ENCODE data around the gene CD5L. TPM values are rescaled to one million over a fixed set of nuclear protein-coding genes. Genes with fewer than 3 reads are reported as not detected.

CD5L gene
- total and polyA plus RNA-seq, 2 donors (not counting 1 experiment from before 2014, with no cell fraction given) = 0.17 TPM; not detected in 1

DNA sequence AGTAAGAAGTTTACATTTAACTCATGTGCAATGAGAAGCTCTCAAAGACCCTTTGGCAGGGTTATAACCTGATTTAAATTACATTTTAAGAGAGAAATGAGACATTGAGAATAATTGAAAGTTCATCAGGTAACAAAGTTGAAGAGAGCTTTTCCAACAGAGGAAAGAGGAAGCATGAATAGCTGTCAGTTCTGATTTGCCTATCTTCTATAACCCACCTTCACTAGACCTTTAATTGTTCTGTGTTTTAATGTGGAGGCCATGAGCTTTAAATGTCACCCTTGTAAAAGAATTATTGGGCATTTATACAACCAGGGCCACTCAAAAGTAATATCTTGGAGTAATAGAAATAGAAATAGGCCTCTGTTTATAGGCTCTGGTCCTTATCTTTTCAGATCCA lies 12.4 kb downstream of the CD5L start:
- H3K27ac Mint-ChIP-seq = no peak overlapping the region
- Histone ChIP-seq H3K27me3 (replicated peaks in 1 of 4; ENCODE audit: control extremely low read depth in 1 of 4, control insufficient read depth in 3 of 4, insufficient read depth in 4 of 4, low read length in 3 of 4) (no peaks in the 10 kb centered on the region), H3K9me3 (ENCODE audit: control extremely low read depth in 1 of 3, control insufficient read depth in 2 of 3, insufficient read depth in 1 of 3, low read length in 2 of 3) (no peaks in the 10 kb centered on the region), H3K4me2 (replicated peaks; ENCODE audit: low read depth, low read length, poor library complexity, severe bottlenecking) (peak overlapping the region; percentile 51), H4K20me1 (ENCODE audit: control insufficient read depth, insufficient read depth, low read length, poor library complexity, severe bottlenecking) (no peaks in the 10 kb centered on the region), H3K4me3 (ENCODE audit: control extremely low read depth in 1 of 5, extremely low read depth in 1 of 5, insufficient read depth in 1 of 5, low read depth in 2 of 5, low read length in 4 of 5) (peak overlapping the region in 1 of 5 experiments; percentile 9), H3K9ac (ENCODE audit: low read length) (no peak overlapping the region), H3K27ac (ENCODE audit: low read length in 2 of 2) (no peak overlapping the region), H3K79me2 (ENCODE audit: control insufficient read depth, insufficient read depth, low read length) (peaks cover 18% of the 10 kb centered on the region), H3K36me3 (replicated peaks in 1 of 2; ENCODE audit: control extremely low read depth in 1 of 2, control insufficient read depth in 1 of 2, extremely low read depth in 1 of 2, insufficient read depth in 2 of 2, low read length in 1 of 2) (no peaks in the 10 kb centered on the region), H2AFZ (ENCODE audit: insufficient read depth, low read depth, low read length, poor library complexity, severe bottlenecking) (peak overlapping the region; percentile 26), H3K4me1 (ENCODE audit: control insufficient read depth in 2 of 2, insufficient read depth in 2 of 2, low read length in 2 of 2) (peaks cover 28 to 31% of the 10 kb centered on the region in 2 donors)
- peak; percentile 54 for ATAC-seq (ENCODE audit: low read depth)
- H3K4me3 Mint-ChIP-seq = no peak overlapping the region
- POLR2A ChIA-PET = interaction anchor here (0.9 to 1.7 kb wide), 2 partner anchors 8 to 10 kb away, joined by 3 to 4 read pairs; partner anchors contain the start of gene FCRL1
- no peak for TF ChIP-seq EZH2 (IDR thresholded peaks at IDR 0.05; ENCODE audit: borderline replicate concordance, insufficient read depth, low read depth, low read length, poor library complexity, severe bottlenecking)
- TF ChIP-seq, protein P1, sequence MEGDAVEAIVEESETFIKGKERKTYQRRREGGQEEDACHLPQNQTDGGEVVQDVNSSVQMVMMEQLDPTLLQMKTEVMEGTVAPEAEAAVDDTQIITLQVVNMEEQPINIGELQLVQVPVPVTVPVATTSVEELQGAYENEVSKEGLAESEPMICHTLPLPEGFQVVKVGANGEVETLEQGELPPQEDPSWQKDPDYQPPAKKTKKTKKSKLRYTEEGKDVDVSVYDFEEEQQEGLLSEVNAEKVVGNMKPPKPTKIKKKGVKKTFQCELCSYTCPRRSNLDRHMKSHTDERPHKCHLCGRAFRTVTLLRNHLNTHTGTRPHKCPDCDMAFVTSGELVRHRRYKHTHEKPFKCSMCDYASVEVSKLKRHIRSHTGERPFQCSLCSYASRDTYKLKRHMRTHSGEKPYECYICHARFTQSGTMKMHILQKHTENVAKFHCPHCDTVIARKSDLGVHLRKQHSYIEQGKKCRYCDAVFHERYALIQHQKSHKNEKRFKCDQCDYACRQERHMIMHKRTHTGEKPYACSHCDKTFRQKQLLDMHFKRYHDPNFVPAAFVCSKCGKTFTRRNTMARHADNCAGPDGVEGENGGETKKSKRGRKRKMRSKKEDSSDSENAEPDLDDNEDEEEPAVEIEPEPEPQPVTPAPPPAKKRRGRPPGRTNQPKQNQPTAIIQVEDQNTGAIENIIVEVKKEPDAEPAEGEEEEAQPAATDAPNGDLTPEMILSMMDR (IDR thresholded peaks at IDR 0.05) = no peak
- H3K27me3 Mint-ChIP-seq = no peaks in the 10 kb centered on the region
- intact Hi-C loops (cut with micrococcal nuclease) = loop anchor here (2.0 kb wide), 1 partner anchor 14 kb away; no protein-coding TSS in a partner anchor
- CTCF ChIA-PET = interaction anchor here (0.6 to 2.2 kb wide), 14 partner anchors 8 to 501 kb away, joined by 3 to 6 read pairs (median 3); partner anchors contain the start of gene FCRL1
- DNase-seq = peak; percentile 40
- H3K9me3 Mint-ChIP-seq (ENCODE audit: insufficient read depth) = peaks cover 2% of the 10 kb centered on the region
- H3K4me1 Mint-ChIP-seq = peaks cover 53% of the 10 kb centered on the region

DNA sequence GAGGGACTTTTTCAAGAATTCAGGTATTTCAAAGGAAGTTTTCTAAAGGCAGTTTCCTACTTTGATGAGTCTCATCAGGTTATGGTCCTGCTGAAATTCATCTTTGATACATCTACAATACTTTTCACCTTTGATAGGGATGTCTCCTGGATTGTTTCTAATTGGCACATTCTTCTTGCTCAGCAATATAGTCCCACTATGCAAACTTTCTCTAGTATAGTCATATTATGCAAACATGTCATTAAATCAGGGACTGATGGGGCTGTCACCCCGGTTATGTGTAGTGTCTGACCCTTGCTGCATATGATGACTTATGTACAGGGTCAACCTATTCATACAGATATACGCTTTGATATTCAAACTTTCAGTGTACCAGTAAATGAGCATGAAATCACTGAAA lies 21.3 kb downstream of the CD5L start:
- Mint-ChIP-seq H3K9me3 (ENCODE audit: insufficient read depth) (no peaks in the 10 kb centered on the region), H3K4me3 (no peak overlapping the region), H3K27ac (no peak overlapping the region), H3K27me3 (no peaks in the 10 kb centered on the region), H3K4me1 (peaks cover 51% of the 10 kb centered on the region)
- DNase-seq = peak; percentile 28
- TF ChIP-seq, protein P1 (IDR thresholded peaks at IDR 0.05) = no peak
- TF ChIP-seq EZH2 (IDR thresholded peaks at IDR 0.05; ENCODE audit: borderline replicate concordance, insufficient read depth, low read depth, low read length, poor library complexity, severe bottlenecking) = no peak
- H3K27me3 ChIP-seq (replicated peaks in 1 of 4; ENCODE audit: control extremely low read depth in 1 of 4, control insufficient read depth in 3 of 4, insufficient read depth in 4 of 4, low read length in 3 of 4) = no peaks in the 10 kb centered on the region
- CTCF ChIA-PET = interaction anchor here (1.1 to 3.6 kb wide), 11 partner anchors 9 to 239 kb away, joined by 3 to 26 read pairs (median 6); no protein-coding TSS in a partner anchor
- H2AFZ ChIP-seq (ENCODE audit: insufficient read depth, low read depth, low read length, poor library complexity, severe bottlenecking) = peak overlapping the region; percentile 10
- peak overlapping the region; percentile 77 for H3K4me2 ChIP-seq (replicated peaks; ENCODE audit: low read depth, low read length, poor library complexity, severe bottlenecking)
- H3K9ac ChIP-seq (ENCODE audit: low read length) = peak overlapping the region; percentile 87
- H3K79me2 ChIP-seq (ENCODE audit: control insufficient read depth, insufficient read depth, low read length) = peaks cover 92% of the 10 kb centered on the region
- H3K27ac ChIP-seq (ENCODE audit: low read length in 2 of 2) = peak overlapping the region; percentile 45 to 83
- H3K4me1 ChIP-seq (ENCODE audit: control insufficient read depth in 2 of 2, insufficient read depth in 2 of 2, low read length in 2 of 2) = peaks cover 20 to 23% of the 10 kb centered on the region in 2 donors
- POLR2A ChIA-PET = interaction anchor here (0.6 to 1.4 kb wide), 6 partner anchors 10 to 46 kb away, joined by 3 to 5 read pairs (median 3); no protein-coding TSS in a partner anchor
- no peaks in the 10 kb centered on the region for H4K20me1 ChIP-seq (ENCODE audit: control insufficient read depth, insufficient read depth, low read length, poor library complexity, severe bottlenecking)
- H3K36me3 ChIP-seq (replicated peaks in 1 of 2; ENCODE audit: control extremely low read depth in 1 of 2, control insufficient read depth in 1 of 2, extremely low read depth in 1 of 2, insufficient read depth in 2 of 2, low read length in 1 of 2) = peaks cover 0 to 4% of the 10 kb centered on the region in 2 experiments
- peak; percentile 6 for ATAC-seq (ENCODE audit: low read depth)
- intact Hi-C loops (cut with micrococcal nuclease) = loop anchor here (1.0 to 2.0 kb wide), 4 partner anchors 14 to 46 kb away; no protein-coding TSS in a partner anchor
- H3K4me3 ChIP-seq (ENCODE audit: control extremely low read depth in 1 of 5, extremely low read depth in 1 of 5, insufficient read depth in 1 of 5, low read depth in 2 of 5, low read length in 4 of 5) = peak overlapping the region; percentile 66 to 97 (median 84)
- no CpG with 5 or more reads among the region's 2 CpGs for WGBS (ENCODE audit: insufficient coverage)
- no peaks in the 10 kb centered on the region for H3K9me3 ChIP-seq (ENCODE audit: control extremely low read depth in 1 of 3, control insufficient read depth in 2 of 3, insufficient read depth in 1 of 3, low read length in 2 of 3)

Measured in B cell (primary cell).